Measurements from ENCODE around the gene GSPT1.

GSPT1 gene

GRCh38 chr16:11913425-11914079 is 2.2 kb downstream of the GSPT1 start:
- DNase-seq (ENCODE audit: low read depth) = no peak

DNA sequence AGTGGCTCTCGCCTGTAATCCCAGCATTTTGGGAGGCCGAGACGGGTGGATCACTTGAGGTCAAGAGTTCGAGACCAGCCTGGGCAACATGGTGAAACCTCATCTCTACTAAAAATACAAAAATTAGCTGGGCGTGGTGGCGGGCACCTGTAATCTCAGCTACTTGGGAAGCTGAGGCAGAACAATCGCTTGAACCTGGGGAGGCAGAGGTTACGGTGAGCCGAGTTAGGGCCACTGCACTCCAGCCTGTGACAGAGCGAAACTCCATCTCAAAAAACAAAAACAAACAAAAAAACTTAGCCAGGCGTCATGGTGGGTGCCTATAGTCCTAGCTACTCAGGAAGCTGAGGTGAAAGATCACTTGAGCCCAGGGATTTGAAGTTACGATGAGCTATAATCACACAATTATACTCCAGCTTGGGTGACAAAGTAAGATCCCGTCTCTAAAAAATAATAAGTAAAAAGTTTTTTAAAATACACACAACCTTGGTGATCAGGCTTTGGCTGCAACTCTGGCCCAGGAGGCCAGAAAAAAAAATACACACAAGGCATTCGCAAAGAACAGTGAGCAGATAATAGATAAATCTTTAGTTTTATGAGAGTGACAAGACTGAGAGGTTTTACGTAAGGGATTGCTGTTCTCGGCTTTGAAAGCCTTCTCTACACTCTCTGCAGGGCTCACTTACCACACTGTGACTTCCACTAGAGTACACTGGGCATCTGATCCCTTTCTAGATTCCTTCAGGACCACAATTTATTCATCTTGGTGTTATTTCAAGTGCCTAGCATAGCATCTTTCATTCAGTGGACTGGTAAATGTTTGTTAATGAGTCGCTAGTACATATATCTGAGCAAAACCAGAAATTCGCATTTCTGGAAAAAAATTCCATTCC is 5.9 kb downstream of the GSPT1 start:
- no peak for DNase-seq (ENCODE audit: low read depth)

- no peak for DNase-seq (ENCODE audit: low read depth)
These were observed 8.4 kb downstream of the GSPT1 start for GRCh38 chr16:11907160-11907970.

GRCh38 chr16:11903906-11904305 is 11.8 kb downstream of the GSPT1 start:
- no peak for DNase-seq (ENCODE audit: low read depth)

- no peak for DNase-seq (ENCODE audit: low read depth)
These were observed 14.7 kb downstream of the GSPT1 start for GRCh38 chr16:11901091-11901490.

- DNase-seq (ENCODE audit: low read depth) = peak; percentile 65
These were observed 19.1 kb downstream of the GSPT1 start for GRCh38 chr16:11896486-11897176.

GRCh38 chr16:11893571-11893970 is 22.2 kb downstream of the GSPT1 start:
- no peak for DNase-seq (ENCODE audit: low read depth)

GRCh38 chr16:11892761-11893160 is 23.0 kb downstream of the GSPT1 start:
- DNase-seq (ENCODE audit: low read depth) = no peak

DNA sequence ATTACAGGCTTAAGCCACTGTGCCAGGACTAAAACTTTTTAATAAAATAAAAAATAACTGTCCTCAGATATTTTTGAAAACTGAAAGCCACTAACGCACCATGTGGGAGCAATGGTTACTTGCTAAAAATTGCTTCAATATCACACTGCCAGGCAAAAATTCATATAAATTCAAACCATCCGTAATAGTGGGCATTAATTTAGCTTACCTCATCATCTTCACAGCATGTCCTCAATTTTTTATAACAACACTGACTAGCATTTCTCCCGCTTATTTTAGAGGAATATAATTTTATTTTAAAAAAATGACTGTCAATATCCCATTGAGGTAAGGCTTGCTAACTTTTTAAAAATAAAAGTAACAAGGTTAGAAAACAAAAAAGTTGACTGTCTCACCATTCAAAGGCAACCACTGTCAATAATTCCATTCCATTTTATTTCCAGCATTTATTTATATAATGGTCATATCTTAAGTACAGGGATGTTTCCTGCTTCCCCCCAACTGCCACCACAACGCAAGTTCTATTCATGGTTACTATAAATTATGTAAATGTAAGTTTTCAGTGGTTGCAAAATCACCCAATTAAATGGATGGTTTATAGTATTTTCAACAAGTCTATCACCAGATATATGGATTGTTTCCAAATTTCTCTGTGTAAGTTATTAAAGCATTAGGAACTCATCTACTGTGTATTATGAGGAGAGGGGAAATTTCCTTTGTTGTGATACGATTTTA is 25.4 kb downstream of the GSPT1 start:
- no peak for DNase-seq (ENCODE audit: low read depth)

DNA sequence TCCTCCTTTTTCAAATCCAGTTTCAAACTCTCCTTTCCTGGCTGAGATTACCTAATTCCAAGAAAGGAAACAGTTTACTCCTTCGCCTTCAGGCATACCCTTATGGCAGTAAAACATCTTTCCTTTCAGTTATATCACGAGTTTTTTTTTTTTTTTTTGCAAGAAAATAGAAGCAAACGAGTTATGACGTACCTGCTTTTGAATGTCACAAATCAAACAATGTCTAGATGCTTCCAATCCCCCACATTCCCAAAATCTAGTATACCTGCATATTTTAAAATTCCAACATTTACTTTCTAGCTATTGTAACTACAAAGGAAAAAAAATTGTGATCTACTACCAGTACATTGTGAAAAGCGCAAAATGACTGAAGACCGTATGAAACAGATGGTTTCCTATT is 28.9 kb downstream of the GSPT1 start:
- DNase-seq (ENCODE audit: low read depth) = no peak

GRCh38 chr16:11884035-11884434 is 31.7 kb downstream of the GSPT1 start:
- no peak for DNase-seq (ENCODE audit: low read depth)

- no peak for DNase-seq (ENCODE audit: low read depth)
These were observed 35.7 kb downstream of the GSPT1 start for GRCh38 chr16:11880007-11880406.

DNA sequence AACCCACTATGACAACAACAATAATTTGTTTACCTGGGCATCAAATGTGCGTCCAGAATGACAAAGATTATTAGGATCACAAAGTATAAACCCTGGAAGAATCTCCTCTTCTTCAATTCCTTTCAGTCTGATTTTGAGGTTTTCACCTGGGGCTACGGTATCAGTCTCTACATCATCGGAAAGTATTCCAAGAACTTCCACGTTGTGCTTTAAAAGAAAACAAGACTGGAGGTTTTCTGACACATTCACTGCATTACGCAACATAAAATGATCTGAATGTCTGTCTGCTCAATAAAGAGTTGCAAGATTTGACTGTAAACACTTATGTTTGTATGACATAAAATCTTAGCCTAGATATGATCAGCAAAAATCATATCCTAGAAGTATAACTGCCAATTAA is 38.4 kb downstream of the GSPT1 start:
- DNase-seq (ENCODE audit: low read depth) = peak; percentile 24

GRCh38 chr16:11876306-11876705 is 39.5 kb downstream of the GSPT1 start:
- no peak for DNase-seq (ENCODE audit: low read depth)

- DNase-seq (ENCODE audit: low read depth) = no peak
These were observed 40.0 kb downstream of the GSPT1 start for GRCh38 chr16:11875721-11876120.

GRCh38 chr16:11871193-11871592 is 44.6 kb downstream of the GSPT1 start:
- no peak for DNase-seq (ENCODE audit: low read depth)

DNA sequence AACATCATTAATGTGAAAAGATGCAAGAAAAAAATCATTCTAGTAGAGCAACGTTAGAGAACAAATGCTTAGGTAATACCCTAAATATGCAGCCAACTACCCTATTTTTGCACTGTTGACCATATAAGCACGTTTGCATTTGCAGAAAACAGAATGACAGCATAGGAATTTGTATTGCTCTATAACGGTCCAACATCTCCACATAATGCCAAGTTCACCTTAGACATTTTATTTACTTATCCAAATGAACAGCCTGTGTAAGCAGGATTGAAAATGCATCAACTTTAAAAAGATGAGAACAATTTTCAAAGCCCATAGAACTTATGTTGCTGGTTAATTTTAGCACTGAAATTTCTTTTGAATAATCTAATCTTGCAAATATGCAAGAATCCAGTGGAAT is 45.4 kb downstream of the GSPT1 start:
- no peak for DNase-seq (ENCODE audit: low read depth)

GRCh38 chr16:11869353-11870228 is 46.2 kb downstream of the GSPT1 start:
- no peak for DNase-seq (ENCODE audit: low read depth)

DNA sequence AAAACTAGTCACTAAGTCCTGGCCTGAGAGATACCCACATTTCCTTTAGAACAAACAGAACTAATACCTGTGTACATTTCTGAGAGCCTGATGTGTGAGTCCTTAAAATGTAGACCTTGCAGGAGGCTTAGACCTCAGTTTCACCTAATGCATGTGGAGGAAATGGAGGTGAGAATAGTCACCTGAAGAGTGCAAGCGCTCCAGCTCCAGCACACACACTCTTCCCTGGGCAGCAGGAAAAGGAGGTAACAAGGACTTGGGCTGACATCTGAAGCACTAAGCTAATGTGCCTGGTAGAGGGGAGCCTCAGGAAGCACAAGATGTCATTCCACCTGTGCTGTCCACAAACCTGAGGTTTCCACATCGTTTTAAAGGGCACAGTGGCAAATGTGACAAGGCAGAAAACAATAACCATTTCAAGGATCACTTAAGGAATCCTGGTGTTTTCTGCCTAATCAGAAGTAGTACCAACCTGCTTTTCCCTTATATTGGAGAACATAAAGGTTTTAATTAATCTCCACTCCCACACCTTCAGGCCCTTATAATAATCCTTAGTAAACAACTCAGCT is 47.3 kb downstream of the GSPT1 start:
- DNase-seq (ENCODE audit: low read depth) = no peak

DNA sequence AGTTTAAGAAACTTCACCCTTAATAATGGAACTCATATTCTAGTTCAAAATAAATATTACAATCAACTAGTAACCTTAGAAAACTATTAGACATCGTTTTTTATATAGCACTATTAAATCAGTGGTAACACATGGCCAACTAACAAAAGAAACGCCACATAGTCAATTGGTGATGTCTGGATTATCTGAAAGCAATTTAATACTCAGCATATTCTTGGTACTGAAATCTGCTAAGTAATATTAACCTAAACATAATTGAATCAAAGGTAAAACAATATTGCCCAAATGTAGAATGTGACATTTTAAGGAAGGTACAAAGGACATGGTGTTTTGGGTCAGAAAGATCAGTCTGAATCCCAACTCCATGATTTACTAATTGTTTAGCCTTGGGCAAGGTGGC is 53.3 kb downstream of the GSPT1 start:
- DNase-seq (ENCODE audit: low read depth) = no peak

All from non-pigmented ciliary epithelial cell (primary cell).